Loucy (cell line): ENCODE results near the gene TPGS1.

Experiments used
- H2AFZ ChIP-seq: fragments of 200-600 bp; sonication (generic); 2 replicates; pipeline ENCODE4 v1.6.0; 2016; ENCODE audit warnings: antibody characterized with exemption, mild to moderate bottlenecking, low read length, moderate library complexity
- H3F3A ChIP-seq: fragments of 200-600 bp; 2 replicates; pipeline ENCODE4 v1.6.0; 2016; ENCODE audit warnings: antibody characterized with exemption, low read depth, mild to moderate bottlenecking
- H3K27me3 ChIP-seq: fragments of 200-600 bp; sonication (generic); 2 replicates; pipeline ENCODE4 v1.6.1; 2014; ENCODE audit warnings: low read length, mild to moderate bottlenecking; ENCODE audit not compliant: insufficient read depth, poor library complexity, severe bottlenecking
- H3K36me3 ChIP-seq: fragments of 200-600 bp; sonication (generic); 2 replicates; pipeline ENCODE4 v1.6.1; 2016; ENCODE audit warnings: low read length; ENCODE audit not compliant: insufficient read depth
- H3K4me1 ChIP-seq: fragments of 200-600 bp; sonication (generic); 2 replicates; pipeline ENCODE4 v1.5.1; 2014; ENCODE audit warnings: low read length, mild to moderate bottlenecking; ENCODE audit not compliant: insufficient read depth, poor library complexity, severe bottlenecking
- H3K4me2 ChIP-seq: fragments of 200-600 bp; sonication (generic); 2 replicates; pipeline ENCODE4 v1.6.0; 2014; ENCODE audit warnings: antibody characterized with exemption, low read length, low read depth, mild to moderate bottlenecking; ENCODE audit not compliant: poor library complexity, severe bottlenecking
- H3K4me3 ChIP-seq: fragments of 200-600 bp; sonication (generic); 2 replicates; pipeline ENCODE4 v1.5.1; 2014; ENCODE audit warnings: low read length, mild to moderate bottlenecking, mixed read lengths; ENCODE audit not compliant: poor library complexity, severe bottlenecking
- H3K79me2 ChIP-seq: fragments of 200-600 bp; sonication (generic); 2 replicates; pipeline ENCODE4 v1.6.1; 2014; ENCODE audit warnings: low read length; ENCODE audit not compliant: insufficient read depth
- H3K9ac ChIP-seq: fragments of 200-600 bp; sonication (generic); 2 replicates; pipeline ENCODE4 v1.6.0; 2014; ENCODE audit warnings: mild to moderate bottlenecking, low read depth, low read length, moderate library complexity; ENCODE audit not compliant: poor library complexity, severe bottlenecking
- H3K9me2 ChIP-seq: fragments of 200-600 bp; sonication (generic); replicated peaks from 2 replicates; pipeline ENCODE4 v1.6.1; 2016; ENCODE audit warnings: low read depth, low read length, mixed read lengths
- H3K9me3 ChIP-seq: fragments of 200-600 bp; sonication (generic); 2 replicates; pipeline ENCODE4 v1.6.1; 2014; ENCODE audit warnings: mild to moderate bottlenecking, antibody characterized with exemption, low read length, low read depth; ENCODE audit not compliant: insufficient read depth
- H4K20me1 ChIP-seq: fragments of 200-600 bp; sonication (generic); 2 replicates; pipeline ENCODE4 v1.6.0; 2014; ENCODE audit warnings: antibody characterized with exemption, low read length, mild to moderate bottlenecking; ENCODE audit not compliant: insufficient read depth, poor library complexity, severe bottlenecking
- CTCF ChIP-seq: fragments of 200-600 bp; sonication (generic); conservative IDR thresholded peaks from 2 replicates; pipeline ENCODE4 v1.5.1; 2014; ENCODE audit warnings: mild to moderate bottlenecking, antibody characterized with exemption, low read length
- EZH2phosphoT487 ChIP-seq: fragments of 200-600 bp; IDR thresholded peaks from 2 replicates; pipeline ENCODE4 v1.6.1; 2018; ENCODE audit warnings: antibody characterized with exemption, mild to moderate bottlenecking, moderate library complexity, borderline replicate concordance

TPGS1 gene

DNA sequence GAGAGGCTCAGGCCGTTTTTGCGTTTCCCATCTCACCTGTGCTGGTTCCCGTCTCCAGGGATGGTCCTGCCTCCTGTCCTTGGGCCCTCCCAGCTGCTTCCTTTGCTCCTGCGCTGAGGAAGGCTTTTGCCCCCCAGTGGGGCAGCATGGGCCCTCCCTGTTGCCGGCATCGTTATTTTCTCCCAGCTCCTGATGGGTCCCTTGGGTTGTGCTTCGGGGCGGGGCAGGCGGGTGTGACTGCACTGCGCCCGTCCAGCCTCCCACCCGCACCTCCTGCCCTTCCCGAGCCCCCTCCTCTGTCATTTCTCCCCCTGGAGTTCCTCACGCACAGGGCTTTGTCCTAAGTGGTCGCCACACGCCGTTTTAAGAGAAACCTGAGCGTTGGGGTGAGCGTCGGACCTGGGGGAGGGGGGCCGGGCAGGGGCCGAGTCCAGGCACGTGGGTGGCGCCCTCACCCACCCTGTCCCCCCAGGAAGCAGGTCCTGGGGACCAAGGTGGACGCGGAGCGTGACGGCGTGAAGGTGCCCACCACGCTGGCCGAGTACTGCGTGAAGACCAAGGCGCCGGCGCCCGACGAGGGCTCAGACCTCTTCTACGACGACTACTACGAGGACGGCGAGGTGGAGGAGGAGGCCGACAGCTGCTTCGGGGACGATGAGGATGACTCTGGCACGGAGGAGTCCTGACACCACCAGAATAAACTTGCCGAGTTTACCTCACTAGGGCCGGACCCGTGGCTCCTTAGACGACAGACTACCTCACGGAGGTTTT lies 33.8 kb downstream of the TPGS1 start:
- H3K4me1 ChIP-seq, result no peaks in the 10 kb centered on the region
- no peaks in the 10 kb centered on the region for H3F3A ChIP-seq
- H3K36me3 ChIP-seq, result peaks cover 33% of the 10 kb centered on the region; the same call in 1 of the 2 replicates
- H3K79me2 ChIP-seq, result peaks cover 7% of the 10 kb centered on the region; the same call in 1 of the 2 replicates
- no peaks in the 10 kb centered on the region for H4K20me1 ChIP-seq
- no peaks in the 10 kb centered on the region for H3K9me2 ChIP-seq
- H2AFZ ChIP-seq, result no peak overlapping the region
- no peaks in the 10 kb centered on the region for H3K9me3 ChIP-seq
- TF ChIP-seq CTCF, result no peak
- TF ChIP-seq EZH2phosphoT487, result no peak
- H3K9ac ChIP-seq, result no peak overlapping the region
- H3K27me3 ChIP-seq, result no peaks in the 10 kb centered on the region
- no peak overlapping the region for H3K4me2 ChIP-seq
- no peak overlapping the region for H3K4me3 ChIP-seq

DNA sequence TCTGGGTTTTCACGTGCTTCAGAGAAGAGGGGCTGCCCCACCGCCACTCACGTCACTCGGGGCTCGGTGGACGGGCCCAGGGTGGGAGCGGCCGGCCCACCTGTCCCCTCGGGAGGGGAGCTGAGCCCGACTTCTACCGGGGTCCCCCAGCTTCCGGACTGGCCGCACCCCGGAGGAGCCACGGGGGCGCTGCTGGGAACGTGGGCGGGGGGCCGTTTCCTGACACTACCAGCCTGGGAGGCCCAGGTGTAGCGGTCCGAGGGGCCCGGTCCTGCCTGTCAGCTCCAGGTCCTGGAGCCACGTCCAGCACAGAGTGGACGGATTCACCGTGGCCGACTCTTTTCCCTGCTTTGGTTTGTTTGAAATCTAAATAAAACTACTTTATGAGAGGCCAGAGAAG lies 34.4 kb downstream of the TPGS1 start:
- Histone ChIP-seq H2AFZ (no peak overlapping the region), H3K79me2 (peaks cover under 1% of the 10 kb centered on the region; the same call in 1 of the 2 replicates), H3K27me3 (no peaks in the 10 kb centered on the region), H3K4me3 (no peak overlapping the region), H3K9me2 (no peaks in the 10 kb centered on the region), H3K4me1 (no peaks in the 10 kb centered on the region), H3F3A (no peaks in the 10 kb centered on the region), H3K4me2 (no peak overlapping the region), H3K36me3 (peaks cover 26% of the 10 kb centered on the region; the same call in 1 of the 2 replicates), H3K9me3 (no peaks in the 10 kb centered on the region), H3K9ac (no peak overlapping the region), H4K20me1 (no peaks in the 10 kb centered on the region)
- no peak for TF ChIP-seq EZH2phosphoT487
- TF ChIP-seq CTCF, result no peak

DNA sequence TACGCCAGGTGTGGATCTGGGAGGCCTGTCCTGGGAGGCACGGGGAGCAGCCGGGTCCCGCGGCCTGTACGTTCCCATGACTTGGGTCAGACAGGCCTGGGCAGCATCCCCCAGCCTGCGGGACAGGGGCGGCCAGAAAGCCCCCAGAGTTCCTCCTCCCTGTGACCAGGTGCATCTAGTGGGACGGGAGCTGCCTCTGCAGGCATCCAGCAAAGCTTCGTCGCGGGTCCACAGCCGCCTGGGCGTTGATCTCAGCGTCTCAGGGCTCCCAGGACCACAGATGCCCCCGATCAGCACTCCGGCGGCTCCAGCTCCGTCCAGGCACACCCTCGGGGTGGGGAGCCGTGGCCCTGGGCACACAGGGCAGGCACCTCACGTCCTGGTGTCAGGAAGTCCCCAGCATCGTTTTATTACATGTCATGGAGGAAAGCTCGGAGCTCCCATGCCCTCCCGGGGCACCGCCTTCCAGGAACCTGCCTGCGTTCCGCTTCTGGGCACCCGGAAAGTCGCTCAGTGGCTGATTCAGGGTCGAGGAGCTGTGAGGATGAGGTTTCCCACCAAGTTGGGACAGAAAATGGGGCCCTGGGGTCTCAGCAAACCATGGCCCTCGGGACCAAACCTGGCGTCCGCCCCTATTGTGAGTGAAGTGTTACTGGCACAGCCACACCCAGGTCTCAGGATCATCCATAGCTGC lies 35.0 kb downstream of the TPGS1 start:
- Histone ChIP-seq H3K27me3 (no peaks in the 10 kb centered on the region), H3K9me3 (no peaks in the 10 kb centered on the region), H4K20me1 (no peaks in the 10 kb centered on the region), H3K4me2 (no peak overlapping the region), H3K36me3 (peaks cover 22% of the 10 kb centered on the region; the same call in 1 of the 2 replicates), H3K9me2 (no peaks in the 10 kb centered on the region), H2AFZ (no peak overlapping the region), H3F3A (no peaks in the 10 kb centered on the region), H3K4me1 (no peaks in the 10 kb centered on the region), H3K9ac (no peak overlapping the region), H3K79me2 (no peaks in the 10 kb centered on the region), H3K4me3 (no peak overlapping the region)
- TF ChIP-seq CTCF (no peak), EZH2phosphoT487 (no peak)
